DMS53 (cell line): ENCODE data around the gene PEX3.
"Not testable (repeated sequence)": the region's sequence is repeated elsewhere in the genome, so short reads cannot be mapped to it uniquely, and the experiment has no call there.

Source experiments
- DNase-seq: peaks from one replicate; lab custom pipeline; 2025; lab: John Stamatoyannopoulos, UW

PEX3 gene

DNA sequence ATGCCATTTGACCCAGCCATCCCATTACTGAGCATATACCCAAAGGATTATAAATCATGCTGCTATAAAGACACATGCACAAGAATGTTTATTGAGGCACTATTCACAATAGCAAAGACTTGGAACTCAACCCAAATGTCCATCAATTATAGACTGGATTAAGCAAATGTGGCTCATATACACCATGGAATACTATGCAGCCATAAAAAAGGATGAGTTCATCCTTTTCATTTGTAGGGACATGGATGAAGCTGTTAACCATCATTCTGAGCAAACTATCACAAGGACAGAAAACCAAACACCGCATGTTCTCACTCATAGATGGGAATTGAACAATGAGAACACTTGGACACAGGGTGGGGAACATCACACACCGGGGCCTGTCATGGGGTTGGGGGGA is 2.7 kb upstream of the PEX3 start:
- DNase-seq: not testable (repeated sequence)

DNA sequence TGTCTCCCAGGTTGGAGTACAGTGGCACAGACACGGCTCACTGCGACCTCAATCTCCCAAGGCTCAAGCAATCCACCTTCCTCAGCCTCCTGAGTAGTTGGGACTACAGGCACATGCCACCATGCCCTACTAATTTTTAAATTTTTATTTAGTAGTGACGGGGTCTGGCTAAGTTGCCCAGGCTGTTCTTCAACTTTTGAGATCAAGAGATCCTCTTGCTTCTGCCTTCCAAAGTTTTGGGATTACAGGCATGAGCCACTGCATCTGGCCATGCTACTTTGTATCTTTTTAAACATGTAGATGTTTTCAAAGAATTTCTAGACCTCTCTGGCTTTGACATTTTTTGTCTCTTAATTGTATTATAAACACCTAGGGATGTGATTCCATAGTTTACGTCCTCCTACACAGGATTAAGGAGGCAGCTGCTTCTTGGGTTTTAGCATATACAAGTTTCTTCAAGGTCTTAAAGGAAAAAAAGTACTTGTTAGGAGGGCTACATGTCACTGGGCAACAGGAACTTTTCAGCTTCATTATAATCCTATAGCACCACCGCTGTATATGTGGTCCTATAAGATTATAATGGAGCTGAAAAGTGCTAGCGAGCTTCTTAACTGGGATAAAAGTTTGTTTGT is 1.4 kb upstream of the PEX3 start:
- no peak for DNase-seq

GRCh38 chr6:143449714-143450452 is 722 bp upstream of the PEX3 start:
- DNase-seq: peak; percentile 56

GRCh38 chr6:143451531-143451930 is 926 bp downstream of the PEX3 start:
- no peak for DNase-seq

- DNase-seq: no peak
Measured at GRCh38 chr6:143457563-143458359, 7.2 kb downstream of the PEX3 start.

GRCh38 chr6:143465546-143465945 is 14.9 kb downstream of the PEX3 start:
- no peak for DNase-seq

DNA sequence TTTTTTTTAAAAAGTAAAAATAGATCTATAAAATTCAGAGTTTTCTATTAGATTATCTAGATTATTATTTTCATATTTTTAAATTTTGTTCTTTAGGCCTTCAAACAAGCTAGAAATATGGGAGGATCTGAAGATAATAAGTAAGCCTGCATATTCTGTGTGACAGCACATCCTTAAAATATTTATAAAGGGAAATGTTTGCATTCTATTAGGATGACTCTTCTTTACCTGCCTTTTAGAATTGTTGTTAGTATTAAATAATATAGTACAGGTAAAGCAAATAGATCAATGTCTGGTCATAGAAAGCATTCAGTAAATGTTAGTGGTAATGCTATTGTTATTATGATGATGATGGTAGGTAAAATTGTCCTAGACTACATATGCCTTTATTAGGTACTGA is 17.4 kb downstream of the PEX3 start:
- no peak for DNase-seq

GRCh38 chr6:143468823-143469222 is 18.2 kb downstream of the PEX3 start:
- DNase-seq: not testable (repeated sequence)

GRCh38 chr6:143471822-143472221 is 21.2 kb downstream of the PEX3 start:
- no peak for DNase-seq

- no peak for DNase-seq
Measured at GRCh38 chr6:143476545-143476944, 25.9 kb downstream of the PEX3 start.

DNA sequence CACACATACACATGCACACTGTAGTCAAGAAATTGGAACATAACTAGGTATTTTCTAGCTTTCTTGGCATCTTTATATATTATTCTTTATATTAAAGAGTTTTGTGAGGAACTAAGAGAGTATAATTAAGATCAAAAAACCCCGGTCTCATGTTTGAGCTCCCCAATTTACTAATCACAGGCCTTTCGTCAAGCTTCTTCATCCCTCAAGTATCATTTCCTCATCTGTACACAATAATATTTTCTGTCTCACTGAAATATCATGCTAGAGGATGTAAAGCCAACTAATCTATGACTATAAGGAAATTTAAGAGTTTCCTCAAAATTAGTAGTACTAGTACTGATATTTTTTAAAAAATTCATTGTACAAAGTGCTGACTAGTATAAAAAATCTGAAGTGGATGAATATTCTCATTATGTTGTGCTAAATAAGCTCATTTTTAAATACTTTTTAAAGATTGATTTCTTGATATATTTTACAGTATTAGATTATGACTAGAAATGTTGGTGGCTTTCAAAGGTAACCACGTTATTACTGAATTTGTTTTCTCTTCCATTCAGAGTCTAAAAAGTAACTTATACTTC is 28.0 kb downstream of the PEX3 start:
- no peak for DNase-seq

DNA sequence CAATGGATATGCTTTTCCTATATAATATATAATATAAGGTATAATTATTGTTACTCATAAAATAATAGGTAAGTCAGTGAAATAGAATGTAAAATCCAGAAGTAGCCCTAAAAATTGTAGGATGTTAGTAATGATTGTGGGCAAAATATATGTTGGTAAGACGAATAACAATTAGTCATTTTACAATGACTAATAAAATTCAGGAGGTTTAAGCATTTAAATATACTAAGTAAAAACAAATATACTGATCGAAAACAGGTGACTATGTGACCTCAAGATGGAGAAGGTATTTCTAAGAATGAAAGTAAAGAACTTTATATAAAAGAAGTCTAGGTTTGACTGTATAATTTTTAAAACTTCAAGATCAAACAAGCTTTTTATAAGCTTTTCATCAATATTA is 32.0 kb downstream of the PEX3 start:
- no peak for DNase-seq

DNA sequence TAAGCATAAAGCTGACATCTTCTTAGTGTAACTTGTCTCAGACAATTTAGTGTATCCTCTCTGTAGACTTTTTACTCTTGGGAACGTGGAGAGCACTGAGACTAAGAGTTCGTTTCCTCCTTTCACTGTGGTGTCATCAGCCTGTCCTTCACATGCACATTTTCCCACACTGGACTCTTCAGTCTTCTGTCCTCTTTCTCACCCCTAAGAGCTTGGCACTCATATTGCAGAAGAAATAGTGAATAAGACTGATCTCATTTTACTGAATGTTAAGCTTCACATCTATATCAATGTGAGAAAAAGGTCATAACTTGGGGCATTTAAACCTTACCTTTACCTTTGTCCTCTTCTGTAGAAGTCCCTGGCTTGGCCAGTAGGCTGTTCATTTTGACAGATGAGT is 35.4 kb downstream of the PEX3 start:
- DNase-seq: no peak

- DNase-seq: no peak
Measured at GRCh38 chr6:143486752-143487151, 36.1 kb downstream of the PEX3 start.

GRCh38 chr6:143490244-143490643 is 39.6 kb downstream of the PEX3 start:
- DNase-seq: no peak

- DNase-seq: no peak
Measured at GRCh38 chr6:143490775-143491174, 40.2 kb downstream of the PEX3 start.

DNA sequence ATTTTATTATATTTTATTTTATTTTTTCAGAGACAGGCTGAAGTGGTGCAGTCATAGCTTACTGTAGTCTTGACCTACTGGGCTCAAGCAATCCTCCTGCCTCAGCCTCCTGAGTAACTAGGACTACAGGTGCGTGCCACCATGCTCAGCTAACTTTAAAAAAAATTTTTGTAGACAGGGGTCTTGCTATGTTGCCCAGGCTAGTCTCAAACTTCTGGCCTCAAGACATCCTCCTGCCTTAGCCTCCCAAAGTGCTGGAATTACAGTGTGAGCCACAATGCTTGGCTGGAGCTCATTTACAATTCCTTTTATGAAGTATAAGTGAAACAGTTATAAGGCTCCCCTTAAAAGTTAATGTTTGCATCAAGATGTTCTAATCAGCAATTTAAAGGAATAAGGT is 46.4 kb downstream of the PEX3 start:
- DNase-seq: no peak

DNA sequence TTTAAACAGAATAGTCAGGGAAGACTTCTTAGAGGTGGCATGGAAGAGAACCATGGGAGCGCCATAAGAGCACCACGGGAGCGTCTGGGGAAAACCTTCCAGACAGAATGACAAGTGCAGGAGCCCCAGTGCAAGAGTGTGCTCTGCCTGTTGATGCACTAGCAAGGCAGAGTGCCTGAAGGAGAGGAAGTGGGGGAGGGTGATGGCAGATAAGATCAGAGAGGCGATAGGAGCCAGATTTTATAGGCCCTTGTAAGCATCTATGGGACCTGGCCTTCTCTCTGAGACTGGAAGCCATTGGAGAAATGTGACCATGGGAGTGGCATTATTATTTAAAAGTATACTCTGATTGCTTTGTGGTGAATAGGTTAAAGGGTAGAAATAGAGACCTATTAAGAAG is 47.8 kb downstream of the PEX3 start:
- no peak for DNase-seq

DNA sequence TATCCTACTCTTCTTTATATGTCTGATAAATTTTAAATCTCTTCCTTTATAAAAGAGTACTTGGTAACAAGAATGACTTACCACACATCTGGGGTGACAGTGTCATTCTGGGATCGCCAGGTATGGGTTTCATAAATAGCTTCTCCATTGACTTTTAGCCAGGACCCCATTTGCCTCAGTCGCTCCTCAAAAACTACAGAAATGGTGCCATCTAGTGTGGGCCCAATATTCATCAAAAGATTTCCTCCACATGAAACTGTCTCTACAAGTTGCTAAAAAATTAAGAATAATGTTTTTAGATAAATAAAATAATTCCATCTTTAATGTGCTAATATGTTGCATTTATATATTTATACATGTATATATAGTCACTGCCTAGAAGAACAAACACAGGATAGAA is 51.2 kb downstream of the PEX3 start:
- DNase-seq: no peak

DNA sequence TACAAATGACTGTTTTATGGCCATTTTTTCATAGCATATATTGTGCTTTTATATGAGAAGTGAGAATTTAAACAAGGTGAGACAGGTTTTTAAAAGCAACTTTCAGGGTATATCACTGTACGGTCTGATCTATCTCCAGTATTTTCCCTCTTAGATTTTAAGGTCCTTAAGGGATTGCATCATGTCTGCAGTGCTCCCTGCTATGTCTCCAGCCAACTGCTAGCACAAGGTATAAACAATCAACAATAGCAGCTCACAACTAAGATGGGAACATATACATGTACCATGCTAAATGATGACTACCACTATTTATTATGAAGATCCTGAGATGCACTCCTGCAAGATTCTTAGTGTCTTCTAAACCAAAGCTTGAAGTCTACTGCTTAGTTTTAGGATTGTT is 53.8 kb downstream of the PEX3 start:
- DNase-seq: no peak

DNA sequence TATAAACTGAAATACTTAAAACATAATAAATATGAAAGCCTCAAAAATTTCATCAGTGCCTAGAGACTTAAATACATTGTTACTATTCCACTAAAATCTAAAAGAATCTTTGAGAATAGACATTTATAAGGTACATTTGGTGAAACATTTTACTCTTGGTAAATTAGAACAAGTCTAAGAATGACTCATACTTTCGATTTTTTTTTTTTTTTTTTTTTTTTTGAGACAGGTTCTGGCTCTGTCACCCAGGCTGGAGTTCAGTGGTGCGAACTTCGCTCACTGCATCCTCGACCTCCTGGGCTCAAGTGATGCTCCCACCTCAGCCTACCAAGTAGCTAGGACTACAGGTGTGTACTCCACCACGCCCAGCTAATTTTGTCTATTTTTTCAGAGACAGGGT is 54.5 kb downstream of the PEX3 start:
- no peak for DNase-seq

- no peak for DNase-seq
Measured at GRCh38 chr6:143505537-143505936, 54.9 kb downstream of the PEX3 start.

- no peak for DNase-seq
Measured at GRCh38 chr6:143506199-143506598, 55.6 kb downstream of the PEX3 start.
